Metanephros (tissue), 2 donors: ENCODE measurements around the gene ZBTB7C. TPM values are rescaled to one million over a fixed set of nuclear protein-coding genes. Genes with fewer than 3 reads are reported as not detected.

Experiments used
- small RNA-seq: library from RNA; depleted of rRNA; stranded (forward); fragments of <200 nt; gene quantifications from one replicate; pipeline ENCODE3, GENCODE V24; 2014; ENCODE audit warnings: low replicate concordance
- total RNA-seq: library from RNA; depleted of rRNA; stranded (reverse); fragments of >200 nt; gene quantifications from one replicate; pipeline ENCODE4 v1.2.3, GENCODE V29; 2014

Gene ZBTB7C
- 9.7 TPM for total RNA-seq

GRCh38 chr18:48408727-48409590, at the start of gene ZBTB7C:
Gene ZBTB7C, minus strand, starts transcription at chr18:48409383.

Small RNA genes lying within 50 kb of the gene (small RNA-seq; reads per million reads assigned to genes)
- not detected for gene RNU6-708P

Other genes with a start within 250 kb of the ZBTB7C start
- 35.0 TPM for gene CTIF, start 129.6 kb upstream of the ZBTB7C start, total RNA-seq